HL-60 (cell line): ENCODE data around the gene CLDN7.
"Not testable (repeated sequence)": the region's sequence is repeated elsewhere in the genome, so short reads cannot be mapped to it uniquely, and the experiment has no call there.

Source experiments
- DNase-seq, 2 experiments: peaks; one replicate each; pipeline ENCODE4 v3.0.0-alpha.2; 2010 to 2020; ENCODE audit warnings: low read depth in 1 of 2, low spot score in 1 of 2
- H3K27ac ChIP-seq: fragments of 250-450 bp; sonication (Bioruptor Pico); replicated peaks from 2 replicates; pipeline ENCODE4 v1.5.1; 2020; ENCODE audit warnings: mild to moderate bottlenecking, moderate library complexity
- H3K27me3 ChIP-seq: fragments of 250-450 bp; sonication (Bioruptor Pico); 2 replicates; pipeline ENCODE4 v1.5.1; 2021; ENCODE audit warnings: mild to moderate bottlenecking, moderate library complexity; ENCODE audit not compliant: insufficient read depth, poor library complexity, severe bottlenecking
- H3K4me3 ChIP-seq: replicated peaks from 2 replicates; pipeline ENCODE4 v1.5.1; 2011; ENCODE audit warnings: mild to moderate bottlenecking, control low read depth, low read length; ENCODE audit not compliant: insufficient read depth
- CTCF ChIP-seq: IDR thresholded peaks from one replicate; pipeline ENCODE4 v1.5.1; 2011; ENCODE audit warnings: low read length, control low read depth, inconsistent platforms; ENCODE audit not compliant: insufficient read depth
- GABPA ChIP-seq: IDR thresholded peaks from 2 replicates; pipeline ENCODE4 v1.6.1; 2012; ENCODE audit warnings: low read depth
- POLR2AphosphoS5 ChIP-seq: IDR thresholded peaks from 2 replicates; pipeline ENCODE4 v1.6.1; 2012; ENCODE audit warnings: low read depth
- REST ChIP-seq: IDR thresholded peaks from 2 replicates; pipeline ENCODE4 v1.6.1; 2012; ENCODE audit warnings: low read depth; ENCODE audit not compliant: insufficient replicate concordance
- SPI1 ChIP-seq: IDR thresholded peaks from 2 replicates; pipeline ENCODE4 v1.6.1; 2012; ENCODE audit warnings: low read depth, mild to moderate bottlenecking, borderline replicate concordance

Gene CLDN7

GRCh38 chr17:7246779-7247178 lies 15.5 kb downstream of the CLDN7 start:
- DNase-seq, result no peak
- no peak overlapping the region for H3K4me3 ChIP-seq
- H3K27ac ChIP-seq, result no peak overlapping the region
- TF ChIP-seq GABPA, result no peak
- TF ChIP-seq CTCF, result no peak
- no peak for TF ChIP-seq REST
- no peak for TF ChIP-seq POLR2AphosphoS5
- no peaks in the 10 kb centered on the region for H3K27me3 ChIP-seq

GRCh38 chr17:7243838-7244237 lies 18.4 kb downstream of the CLDN7 start:
- not testable (repeated sequence) for H3K27ac ChIP-seq

GRCh38 chr17:7243453-7243729 lies 18.9 kb downstream of the CLDN7 start:
- Histone ChIP-seq H3K27me3 (no peaks in the 10 kb centered on the region), H3K27ac (peak overlapping the region; percentile 96), H3K4me3 (peak overlapping the region; percentile 71; the same call in 1 of the 2 replicates)
- DNase-seq, result no peak
- TF ChIP-seq CTCF, result no peak
- no peak for TF ChIP-seq POLR2AphosphoS5
- no peak for TF ChIP-seq REST
- TF ChIP-seq SPI1, result no peak
- TF ChIP-seq GABPA, result no peak

More at GRCh38 chr17:7243838-7244237, 18.4 kb downstream of the CLDN7 start:
- not testable (repeated sequence) for H3K4me3 ChIP-seq, H3K27me3 ChIP-seq, DNase-seq

GRCh38 chr17:7242717-7243452 lies 19.4 kb downstream of the CLDN7 start:
- H3K27ac ChIP-seq, result peak overlapping the region; percentile 96
- H3K27me3 ChIP-seq, result no peaks in the 10 kb centered on the region
- H3K4me3 ChIP-seq, result peak overlapping the region; percentile 71
- TF ChIP-seq POLR2AphosphoS5 (peak; percentile 92), REST (no peak)
- DNase-seq, result peak; percentile 70 to 85
